ENCODE measurements around the gene TBC1D22A.

DNA sequence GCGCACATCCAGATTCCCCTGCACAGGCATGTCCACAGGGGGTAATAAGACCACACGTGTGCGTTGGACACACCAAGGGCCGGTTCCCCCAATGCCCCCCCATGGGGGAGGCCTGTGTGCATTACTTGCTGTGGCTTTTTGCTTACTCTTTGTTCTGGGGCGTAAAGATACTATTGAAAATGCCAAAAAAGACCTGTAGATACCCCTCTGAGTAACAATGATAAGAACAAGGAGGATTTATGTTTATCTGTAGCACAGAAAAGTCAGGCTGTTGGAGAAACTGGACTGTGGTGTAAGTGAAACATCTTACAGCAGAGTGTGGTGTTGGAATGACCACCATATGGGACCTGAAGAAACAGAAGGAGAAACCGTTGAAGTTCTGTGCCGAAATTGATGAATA is 103.2 kb downstream of the TBC1D22A start:
- TF ChIP-seq CTCF (IDR thresholded peaks at IDR 0.05) (no peak), EZH2phosphoT487 (IDR thresholded peaks at IDR 0.05) (no peak), EZH2 (IDR thresholded peaks at IDR 0.05) (no peak)

All from neural progenitor cell (in vitro differentiated cells).